ENCODE results near the gene C2orf72.
"Not testable (repeated sequence)": the region's sequence is repeated elsewhere in the genome, so short reads cannot be mapped to it uniquely, and the experiment has no call there.

C2orf72 gene

GRCh38 chr2:231015478-231015877 lies 21.8 kb upstream of the C2orf72 start:
- Histone ChIP-seq H3K4me2 (ENCODE audit: low read length) (no peak overlapping the region), H3K36me3 (ENCODE audit: insufficient read depth, low read length) (no peaks in the 10 kb centered on the region), H3K4me3 (ENCODE audit: low read length) (no peak overlapping the region), H3K9me3 (replicated peaks; ENCODE audit: low read length) (no peaks in the 10 kb centered on the region), H3K27me3 (ENCODE audit: control insufficient read depth, insufficient read depth, low read length) (peaks cover 68% of the 10 kb centered on the region), H3K4me1 (ENCODE audit: control insufficient read depth, insufficient read depth, low read length) (no peaks in the 10 kb centered on the region), H3K9ac (ENCODE audit: low read depth, low read length) (no peak overlapping the region)

GRCh38 chr2:231015926-231016325 lies 21.4 kb upstream of the C2orf72 start:
- H3K9me3 ChIP-seq (replicated peaks; ENCODE audit: low read length): no peaks in the 10 kb centered on the region
- no peak overlapping the region for H3K4me3 ChIP-seq (ENCODE audit: low read length)
- H3K27me3 ChIP-seq (ENCODE audit: control insufficient read depth, insufficient read depth, low read length): peaks cover 72% of the 10 kb centered on the region
- no peaks in the 10 kb centered on the region for H3K4me1 ChIP-seq (ENCODE audit: control insufficient read depth, insufficient read depth, low read length)
- no peak overlapping the region for H3K9ac ChIP-seq (ENCODE audit: low read depth, low read length)
- H3K4me2 ChIP-seq (ENCODE audit: low read length): no peak overlapping the region
- no peaks in the 10 kb centered on the region for H3K36me3 ChIP-seq (ENCODE audit: insufficient read depth, low read length)

- H3K27me3 ChIP-seq (ENCODE audit: control insufficient read depth, insufficient read depth, low read length): peaks cover 76% of the 10 kb centered on the region
- H3K9me3 ChIP-seq (replicated peaks; ENCODE audit: low read length): no peaks in the 10 kb centered on the region
- no peaks in the 10 kb centered on the region for H3K36me3 ChIP-seq (ENCODE audit: insufficient read depth, low read length)
- H3K4me3 ChIP-seq (ENCODE audit: low read length): no peak overlapping the region
- no peak overlapping the region for H3K9ac ChIP-seq (ENCODE audit: low read depth, low read length)
- no peaks in the 10 kb centered on the region for H3K4me1 ChIP-seq (ENCODE audit: control insufficient read depth, insufficient read depth, low read length)
- no peak overlapping the region for H3K4me2 ChIP-seq (ENCODE audit: low read length)
These were observed 20.6 kb upstream of the C2orf72 start for GRCh38 chr2:231016566-231017230.

- Histone ChIP-seq H3K4me1 (ENCODE audit: control insufficient read depth, insufficient read depth, low read length) (no peaks in the 10 kb centered on the region), H3K9me3 (replicated peaks; ENCODE audit: low read length) (no peaks in the 10 kb centered on the region), H3K27me3 (ENCODE audit: control insufficient read depth, insufficient read depth, low read length) (peaks cover 71% of the 10 kb centered on the region), H3K4me3 (ENCODE audit: low read length) (no peak overlapping the region), H3K9ac (ENCODE audit: low read depth, low read length) (no peak overlapping the region), H3K36me3 (ENCODE audit: insufficient read depth, low read length) (no peaks in the 10 kb centered on the region), H3K4me2 (ENCODE audit: low read length) (no peak overlapping the region)
These were observed 20.1 kb upstream of the C2orf72 start for GRCh38 chr2:231017231-231017598.

- no peaks in the 10 kb centered on the region for H3K4me1 ChIP-seq (ENCODE audit: control insufficient read depth, insufficient read depth, low read length)
- H3K4me3 ChIP-seq (ENCODE audit: low read length): no peak overlapping the region
- H3K36me3 ChIP-seq (ENCODE audit: insufficient read depth, low read length): no peaks in the 10 kb centered on the region
- H3K9me3 ChIP-seq (replicated peaks; ENCODE audit: low read length): no peaks in the 10 kb centered on the region
- peaks cover 61% of the 10 kb centered on the region for H3K27me3 ChIP-seq (ENCODE audit: control insufficient read depth, insufficient read depth, low read length)
- no peak overlapping the region for H3K9ac ChIP-seq (ENCODE audit: low read depth, low read length)
- H3K4me2 ChIP-seq (ENCODE audit: low read length): no peak overlapping the region
These were observed 19.1 kb upstream of the C2orf72 start for GRCh38 chr2:231018184-231018583.

GRCh38 chr2:231025059-231025458 lies 12.3 kb upstream of the C2orf72 start:
- not testable (repeated sequence) for H3K36me3 ChIP-seq (ENCODE audit: insufficient read depth, low read length); H3K9me3 ChIP-seq (replicated peaks; ENCODE audit: low read length); H3K9ac ChIP-seq (ENCODE audit: low read depth, low read length); H3K4me1 ChIP-seq (ENCODE audit: control insufficient read depth, insufficient read depth, low read length); H3K4me3 ChIP-seq (ENCODE audit: low read length); H3K4me2 ChIP-seq (ENCODE audit: low read length)
- H3K27me3 ChIP-seq (ENCODE audit: control insufficient read depth, insufficient read depth, low read length): peaks cover 42% of the 10 kb centered on the region

- H3K36me3 ChIP-seq (ENCODE audit: insufficient read depth, low read length): no peaks in the 10 kb centered on the region
- H3K4me2 ChIP-seq (ENCODE audit: low read length): no peak overlapping the region
- peaks cover 3% of the 10 kb centered on the region for H3K9me3 ChIP-seq (replicated peaks; ENCODE audit: low read length)
- H3K27me3 ChIP-seq (ENCODE audit: control insufficient read depth, insufficient read depth, low read length): peaks cover 57% of the 10 kb centered on the region
- H3K9ac ChIP-seq (ENCODE audit: low read depth, low read length): no peak overlapping the region
- H3K4me3 ChIP-seq (ENCODE audit: low read length): no peak overlapping the region
- no peaks in the 10 kb centered on the region for H3K4me1 ChIP-seq (ENCODE audit: control insufficient read depth, insufficient read depth, low read length)
These were observed 8.4 kb upstream of the C2orf72 start for GRCh38 chr2:231028889-231029288.

- H3K4me2 ChIP-seq (ENCODE audit: low read length): no peak overlapping the region
- H3K36me3 ChIP-seq (ENCODE audit: insufficient read depth, low read length): no peaks in the 10 kb centered on the region
- H3K9me3 ChIP-seq (replicated peaks; ENCODE audit: low read length): peaks cover 3% of the 10 kb centered on the region
- H3K4me3 ChIP-seq (ENCODE audit: low read length): no peak overlapping the region
- no peaks in the 10 kb centered on the region for H3K4me1 ChIP-seq (ENCODE audit: control insufficient read depth, insufficient read depth, low read length)
- no peak overlapping the region for H3K9ac ChIP-seq (ENCODE audit: low read depth, low read length)
- peaks cover 61% of the 10 kb centered on the region for H3K27me3 ChIP-seq (ENCODE audit: control insufficient read depth, insufficient read depth, low read length)
These were observed 7.8 kb upstream of the C2orf72 start for GRCh38 chr2:231029563-231029962.

- no peaks in the 10 kb centered on the region for H3K36me3 ChIP-seq (ENCODE audit: insufficient read depth, low read length)
- peaks cover 3% of the 10 kb centered on the region for H3K9me3 ChIP-seq (replicated peaks; ENCODE audit: low read length)
- no peak overlapping the region for H3K4me3 ChIP-seq (ENCODE audit: low read length)
- H3K9ac ChIP-seq (ENCODE audit: low read depth, low read length): no peak overlapping the region
- peaks cover 69% of the 10 kb centered on the region for H3K27me3 ChIP-seq (ENCODE audit: control insufficient read depth, insufficient read depth, low read length)
- no peaks in the 10 kb centered on the region for H3K4me1 ChIP-seq (ENCODE audit: control insufficient read depth, insufficient read depth, low read length)
- no peak overlapping the region for H3K4me2 ChIP-seq (ENCODE audit: low read length)
These were observed 6.6 kb upstream of the C2orf72 start for GRCh38 chr2:231030725-231031124.

- H3K4me1 ChIP-seq (ENCODE audit: control insufficient read depth, insufficient read depth, low read length): no peaks in the 10 kb centered on the region
- H3K27me3 ChIP-seq (ENCODE audit: control insufficient read depth, insufficient read depth, low read length): peaks cover 73% of the 10 kb centered on the region
- no peak overlapping the region for H3K9ac ChIP-seq (ENCODE audit: low read depth, low read length)
- peaks cover 3% of the 10 kb centered on the region for H3K9me3 ChIP-seq (replicated peaks; ENCODE audit: low read length)
- no peak overlapping the region for H3K4me3 ChIP-seq (ENCODE audit: low read length)
- no peaks in the 10 kb centered on the region for H3K36me3 ChIP-seq (ENCODE audit: insufficient read depth, low read length)
- H3K4me2 ChIP-seq (ENCODE audit: low read length): no peak overlapping the region
These were observed 4.7 kb upstream of the C2orf72 start for GRCh38 chr2:231032575-231033140.

GRCh38 chr2:231033147-231034132 lies 3.9 kb upstream of the C2orf72 start:
- H3K4me2 ChIP-seq (ENCODE audit: low read length): no peak overlapping the region
- no peaks in the 10 kb centered on the region for H3K4me1 ChIP-seq (ENCODE audit: control insufficient read depth, insufficient read depth, low read length)
- H3K36me3 ChIP-seq (ENCODE audit: insufficient read depth, low read length): no peaks in the 10 kb centered on the region
- H3K9me3 ChIP-seq (replicated peaks; ENCODE audit: low read length): peaks cover 3% of the 10 kb centered on the region
- H3K4me3 ChIP-seq (ENCODE audit: low read length): no peak overlapping the region
- no peak overlapping the region for H3K9ac ChIP-seq (ENCODE audit: low read depth, low read length)
- peaks cover 73% of the 10 kb centered on the region for H3K27me3 ChIP-seq (ENCODE audit: control insufficient read depth, insufficient read depth, low read length)
